G401.6 (cell line): ENCODE data around the gene PSEN1.

Experiments used
- FAIRE-seq: peaks from 2 replicates; lab custom pipeline; 2012; peaks lifted over from hg19 to GRCh38; lab: Jason Lieb, UNC

PSEN1 gene

DNA sequence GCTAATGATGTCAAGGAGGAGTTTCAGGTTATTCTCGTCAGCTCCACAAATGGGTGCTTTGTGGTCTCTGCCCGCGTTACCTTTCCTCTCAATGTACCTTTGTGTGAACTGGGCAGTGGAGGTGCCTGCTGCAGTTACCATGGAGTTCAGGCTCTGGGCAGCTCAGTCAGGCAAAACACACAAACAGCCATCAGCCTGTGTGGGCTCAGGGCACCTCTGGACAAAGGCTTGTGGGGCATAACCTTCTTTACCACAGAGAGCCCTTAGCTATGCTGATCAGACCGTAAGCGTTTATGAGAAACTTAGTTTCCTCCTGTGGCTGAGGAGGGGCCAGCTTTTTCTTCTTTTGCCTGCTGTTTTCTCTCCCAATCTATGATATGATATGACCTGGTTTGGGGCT, 84.3 kb downstream of the PSEN1 start:
- FAIRE-seq, result no peak

DNA sequence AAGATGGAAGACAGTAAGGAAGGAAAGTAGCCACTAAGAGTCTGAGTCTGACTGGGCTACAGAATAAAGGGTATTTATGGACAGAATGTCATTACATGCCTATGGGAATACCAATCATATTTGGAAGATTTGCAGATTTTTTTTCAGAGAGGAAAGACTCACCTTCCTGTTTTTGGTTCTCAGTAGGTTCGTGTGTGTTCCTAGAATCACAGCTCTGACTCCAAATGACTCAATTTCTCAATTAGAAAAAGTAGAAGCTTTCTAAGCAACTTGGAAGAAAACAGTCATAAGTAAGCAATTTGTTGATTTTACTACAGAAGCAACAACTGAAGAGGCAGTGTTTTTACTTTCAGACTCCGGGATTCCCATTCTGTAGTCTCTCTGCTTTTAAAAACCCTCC, 85.6 kb downstream of the PSEN1 start:
- no peak for FAIRE-seq

DNA sequence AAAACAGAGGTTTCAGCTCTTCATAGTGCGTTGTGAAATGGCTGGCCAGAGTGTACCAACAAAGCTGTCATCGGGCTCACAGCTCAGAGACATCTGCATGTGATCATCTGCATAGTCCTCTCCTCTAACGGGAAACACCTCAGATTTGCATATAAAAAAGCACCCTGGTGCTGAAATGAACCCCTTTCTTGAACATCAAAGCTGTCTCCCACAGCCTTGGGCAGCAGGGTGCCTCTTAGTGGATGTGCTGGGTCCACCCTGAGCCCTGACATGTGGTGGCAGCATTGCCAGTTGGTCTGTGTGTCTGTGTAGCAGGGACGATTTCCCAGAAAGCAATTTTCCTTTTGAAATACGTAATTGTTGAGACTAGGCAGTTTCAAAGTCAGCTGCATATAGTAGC, 86.7 kb downstream of the PSEN1 start:
- FAIRE-seq, result no peak

DNA sequence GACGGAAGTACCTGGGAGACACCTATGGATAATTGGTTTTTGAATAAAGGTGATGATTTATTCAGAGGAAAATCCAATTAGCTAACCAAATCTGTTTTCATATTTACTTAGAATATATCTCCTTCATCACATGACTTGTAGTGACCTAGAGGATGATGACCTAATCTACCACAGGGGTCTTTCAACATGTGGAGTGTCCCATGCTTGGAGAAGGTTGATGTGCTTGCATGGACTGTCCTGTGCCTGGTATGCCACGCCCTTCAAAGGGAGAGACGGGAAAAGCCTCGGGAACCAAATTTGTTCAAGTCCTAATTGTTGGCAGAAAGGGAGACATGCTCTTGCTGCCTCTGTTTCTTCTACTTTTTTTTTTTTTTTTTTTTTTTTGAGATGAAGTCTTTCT, 89.2 kb downstream of the PSEN1 start:
- FAIRE-seq, result no peak

DNA sequence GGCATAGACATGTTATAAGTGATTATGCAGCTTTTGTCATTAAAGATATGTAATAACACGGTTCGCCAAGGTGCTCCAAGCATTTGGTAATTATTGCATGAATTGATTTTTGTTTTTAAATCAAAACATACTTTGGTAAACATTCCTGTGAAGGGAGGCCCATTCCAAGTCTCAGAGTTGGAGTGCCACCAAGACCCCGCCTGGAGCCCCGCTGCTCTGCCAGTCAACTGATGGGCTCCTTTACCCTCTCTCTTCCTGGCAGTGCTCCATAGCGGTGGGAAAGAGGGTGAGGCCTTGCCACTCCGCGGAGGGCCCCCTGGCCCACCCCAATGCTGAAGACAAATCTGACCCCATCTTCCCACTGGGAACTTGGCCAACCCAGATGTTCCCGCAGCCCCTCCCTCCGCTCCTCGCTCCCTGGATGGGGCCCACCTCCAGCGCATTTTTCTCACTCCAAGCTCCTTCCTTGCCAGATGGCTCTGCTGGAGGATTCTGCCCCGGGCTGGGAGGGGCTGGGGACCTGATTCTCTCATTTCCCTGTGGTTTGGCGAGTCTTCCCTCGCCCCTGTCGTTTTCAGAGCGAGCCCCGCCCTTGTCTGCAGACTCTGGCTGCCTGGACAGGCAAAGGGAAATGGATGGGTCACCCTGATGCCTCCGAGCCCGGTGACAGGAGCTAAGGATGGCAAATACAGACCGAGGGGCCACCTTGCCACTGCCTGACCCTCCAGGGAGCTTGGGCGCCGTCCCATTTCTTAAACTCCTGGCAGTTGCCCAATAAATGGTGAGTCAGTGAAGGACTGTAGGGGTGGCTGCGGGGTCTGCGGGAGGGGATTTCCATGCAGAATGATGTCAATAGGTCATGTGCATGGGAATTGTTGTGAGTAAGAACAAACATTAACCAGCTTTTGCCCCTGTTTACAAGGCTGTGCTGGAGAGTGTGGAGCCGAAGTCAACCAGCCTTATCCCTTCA, 91.8 kb downstream of the PSEN1 start:
- no peak for FAIRE-seq

DNA sequence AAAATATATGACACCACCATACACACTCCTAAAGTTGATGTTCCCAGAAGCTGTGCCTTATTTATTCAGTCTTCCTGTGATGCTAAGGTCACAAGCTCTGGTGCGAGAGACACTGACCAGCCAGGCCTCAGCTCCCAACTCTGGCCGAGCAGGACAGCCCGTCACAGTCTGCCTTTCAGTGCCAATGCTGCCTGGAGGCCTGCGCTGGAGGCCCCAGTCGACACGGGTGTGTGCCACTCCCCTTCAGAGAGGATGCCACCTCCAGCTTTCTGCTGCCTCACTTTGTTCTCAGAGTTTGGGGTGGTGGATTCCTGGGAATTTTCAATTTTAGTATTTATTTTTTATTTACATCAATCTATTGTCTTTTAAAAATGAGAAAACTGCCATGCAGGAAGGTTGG, 93.7 kb downstream of the PSEN1 start:
- FAIRE-seq, result no peak

DNA sequence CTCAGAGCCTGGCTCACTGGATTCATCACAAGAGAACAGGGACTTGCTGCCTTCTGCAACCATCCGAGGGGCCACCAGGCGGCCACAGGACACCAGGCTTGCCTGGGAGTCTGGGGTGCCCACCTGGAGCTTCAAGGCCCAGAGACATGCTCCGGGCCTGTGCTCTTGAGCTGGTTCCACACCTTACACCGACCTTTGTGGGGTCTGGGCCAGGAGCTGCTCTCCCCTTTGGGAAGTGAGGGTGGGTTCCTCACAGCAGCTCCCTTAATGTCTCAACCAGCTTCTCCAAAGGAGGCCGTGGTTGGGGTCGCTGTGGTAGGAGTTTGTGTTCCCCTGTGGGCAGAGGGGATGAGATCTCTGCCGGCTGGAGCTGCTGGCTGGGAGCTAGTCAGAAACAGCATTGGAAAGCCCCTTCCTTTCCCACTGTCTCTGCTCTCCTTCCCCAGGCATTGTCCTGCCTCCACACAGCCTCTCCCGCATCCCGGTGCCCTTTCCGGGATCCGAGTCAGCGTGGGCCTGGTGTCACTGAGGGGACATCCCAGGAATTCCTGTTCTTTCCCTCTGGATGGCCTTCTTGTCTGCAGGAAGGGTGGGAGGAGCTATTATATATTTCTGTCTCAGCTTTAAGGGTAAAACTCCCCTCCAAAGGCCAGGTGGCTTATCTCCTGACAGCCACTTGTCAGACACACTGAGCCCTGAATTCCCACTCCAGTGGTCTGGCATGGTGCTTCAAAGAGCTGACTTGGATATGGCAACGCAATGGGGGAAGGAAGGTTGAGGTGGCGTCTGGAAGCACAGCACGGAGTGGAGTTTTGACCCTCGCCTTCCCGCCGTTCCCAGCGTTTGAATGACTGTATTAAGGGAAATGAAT, 95.9 kb downstream of the PSEN1 start:
- no peak for FAIRE-seq

DNA sequence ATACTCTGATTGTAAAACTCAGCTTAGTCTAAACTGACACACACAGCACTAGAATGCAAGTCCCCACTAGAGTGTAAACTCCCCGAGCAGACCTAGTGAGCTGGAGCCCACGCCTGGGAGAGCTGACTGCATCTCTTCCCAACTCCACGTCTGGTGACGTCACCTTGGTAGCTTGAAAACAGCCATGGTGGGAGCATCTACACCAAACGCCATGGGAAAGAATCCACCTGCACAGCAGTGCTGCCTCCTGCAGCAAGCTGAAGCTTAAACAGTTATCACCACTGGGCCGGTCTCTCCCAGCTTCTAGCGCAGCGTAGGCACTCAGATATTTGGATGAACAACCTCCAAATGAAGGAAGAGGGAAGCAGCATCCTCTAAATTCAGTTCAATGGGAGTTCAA, 96.7 kb downstream of the PSEN1 start:
- no peak for FAIRE-seq

DNA sequence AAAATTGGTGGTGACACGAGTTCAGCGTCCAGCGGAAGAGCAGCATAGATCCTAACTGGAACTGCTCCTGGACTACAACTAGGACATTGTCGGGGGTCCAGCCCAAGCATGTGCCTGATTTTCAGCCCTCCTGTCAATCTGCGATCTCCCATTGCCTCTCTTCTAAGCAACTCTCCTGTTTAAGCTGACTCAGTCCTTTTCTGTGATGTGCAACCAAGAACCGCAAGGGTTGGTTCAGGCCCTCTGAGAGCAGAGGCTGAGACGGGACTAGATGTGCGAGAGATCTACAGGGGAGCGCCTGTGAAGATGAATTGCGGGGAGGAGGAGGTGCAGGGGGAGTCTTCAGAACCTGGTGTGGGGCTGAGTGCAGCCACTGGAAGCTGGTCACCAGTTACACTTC, 97.3 kb downstream of the PSEN1 start:
- no peak for FAIRE-seq

DNA sequence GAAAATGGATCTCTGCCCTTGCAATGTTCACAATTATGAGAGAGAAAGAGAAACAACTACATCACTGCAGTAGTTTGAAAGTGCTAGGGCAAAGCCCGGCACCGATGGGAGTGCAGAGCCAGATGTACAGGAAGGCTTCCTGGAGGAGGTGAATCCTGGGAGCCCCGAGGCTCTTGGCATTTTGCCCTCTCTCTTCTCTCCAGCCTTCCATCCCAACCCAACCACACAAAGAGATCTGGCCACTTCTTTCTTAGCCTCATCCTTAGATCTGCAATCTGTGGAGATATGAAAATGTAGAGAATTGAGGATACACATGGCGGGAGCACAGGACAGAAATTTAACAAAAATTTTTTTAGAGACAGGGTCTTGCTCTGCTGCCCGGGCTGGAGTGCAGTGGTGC, 97.7 kb downstream of the PSEN1 start:
- FAIRE-seq, result no peak

DNA sequence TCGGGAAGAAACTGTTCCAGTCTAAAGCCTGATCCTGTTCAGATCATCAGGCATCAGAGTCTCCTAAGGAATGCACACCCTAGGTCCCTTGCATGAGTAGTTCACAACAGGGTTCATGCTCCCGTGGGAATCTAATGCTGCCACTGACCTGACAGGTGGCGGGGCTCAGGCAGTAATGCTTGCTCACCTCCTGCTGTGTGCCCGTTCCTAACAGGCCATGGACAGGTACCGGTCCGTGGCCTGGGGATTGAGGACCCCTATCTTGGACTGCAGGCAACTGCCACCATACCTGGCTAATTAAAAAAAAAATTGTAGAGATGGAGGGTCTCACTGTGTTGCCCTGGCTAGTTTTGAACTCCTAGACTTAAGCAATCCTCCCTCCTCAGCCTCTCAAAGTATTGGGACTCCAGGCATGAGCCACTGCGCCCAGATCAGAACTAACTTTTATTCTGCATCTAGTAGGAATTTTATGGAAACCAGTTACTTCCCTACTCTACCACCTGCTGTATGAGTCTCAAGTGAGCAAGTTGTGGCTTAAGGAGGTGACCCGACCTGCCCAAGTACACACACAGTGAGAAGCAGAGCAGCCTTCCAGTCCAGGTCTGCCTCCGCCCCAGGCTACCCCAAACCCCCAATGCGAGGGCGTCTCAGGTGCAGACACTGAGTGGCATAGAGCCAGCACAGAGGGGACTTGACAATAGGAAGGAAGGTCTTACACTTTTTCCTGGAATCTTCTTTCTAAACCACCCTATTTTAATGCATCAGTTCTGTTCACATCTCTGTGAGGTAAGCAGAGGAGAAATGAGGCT, 98.5 kb downstream of the PSEN1 start:
- no peak for FAIRE-seq

DNA sequence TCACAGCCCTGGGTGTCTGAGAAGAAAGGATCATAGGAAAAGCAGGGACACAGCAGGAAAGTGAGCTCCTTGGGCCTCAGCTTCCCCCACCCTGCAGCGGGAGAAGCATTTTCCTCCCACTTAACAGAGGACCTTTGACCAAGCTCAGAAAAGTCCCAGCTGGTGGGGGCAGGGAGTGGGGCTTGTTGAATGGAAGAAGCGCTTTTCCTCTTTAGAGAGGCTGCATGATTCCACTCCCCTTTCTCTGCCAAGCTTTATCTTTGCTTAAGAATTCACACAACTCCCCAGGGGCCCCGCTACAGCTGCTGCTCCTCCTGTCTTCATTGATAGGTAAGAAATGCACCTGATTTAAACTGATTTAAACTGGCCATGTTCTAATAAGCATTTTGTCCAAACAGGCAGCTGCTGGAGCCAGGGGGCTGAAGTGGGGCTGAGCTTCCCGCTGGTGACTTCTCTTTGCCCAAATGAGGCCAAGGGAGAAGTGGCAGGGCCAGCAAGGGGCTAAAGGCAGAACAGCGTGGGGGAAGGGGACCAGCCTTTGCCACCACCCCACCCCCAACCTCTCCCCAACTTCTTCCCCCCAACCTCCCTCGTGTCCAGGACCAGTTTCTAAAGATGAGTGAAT, 99.3 kb downstream of the PSEN1 start:
- FAIRE-seq, result no peak

DNA sequence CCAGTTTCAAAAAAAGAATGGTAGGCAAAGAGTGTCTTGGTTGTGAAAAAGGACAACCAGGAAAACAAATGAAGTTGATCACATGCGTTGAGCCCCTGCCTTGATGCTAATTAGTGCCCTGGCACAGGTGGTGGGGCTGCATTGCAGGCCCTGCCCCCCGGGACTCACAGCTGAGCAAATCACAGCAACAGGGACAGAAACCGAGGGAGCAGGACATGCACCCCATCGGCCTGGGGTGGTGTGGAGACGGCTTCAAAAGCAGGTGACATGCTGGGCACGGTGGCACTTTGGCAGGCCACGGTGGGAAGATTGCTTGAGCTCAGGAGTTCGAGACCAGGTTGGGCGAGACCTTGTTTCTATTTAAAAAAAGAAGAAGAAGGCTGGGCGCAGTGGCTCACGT, 99.8 kb downstream of the PSEN1 start:
- FAIRE-seq, result no peak

DNA sequence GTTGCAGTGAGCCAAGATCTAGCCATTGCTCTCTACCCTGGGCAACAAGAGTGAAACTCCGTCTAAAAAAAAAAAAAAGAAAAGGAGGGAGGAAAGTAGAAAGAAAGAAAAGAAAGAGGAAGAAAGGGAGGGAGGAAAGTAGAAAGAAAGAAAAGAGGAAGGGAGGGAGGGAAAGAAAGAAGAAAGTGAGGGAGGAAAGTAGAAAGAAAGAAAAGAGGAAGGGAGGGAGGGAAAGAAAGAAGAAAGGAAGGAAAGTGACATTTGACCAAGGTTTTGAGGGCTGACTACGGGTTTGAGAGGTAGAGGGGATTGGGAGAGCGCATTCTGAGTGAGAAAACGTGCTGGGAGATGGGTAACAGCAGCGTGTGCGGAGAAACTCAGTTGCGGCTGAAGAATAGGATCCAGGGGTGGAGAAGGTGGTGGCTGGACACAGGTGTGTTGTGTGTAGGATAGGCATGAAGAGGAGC, 100.5 kb downstream of the PSEN1 start:
- FAIRE-seq, result no peak

DNA sequence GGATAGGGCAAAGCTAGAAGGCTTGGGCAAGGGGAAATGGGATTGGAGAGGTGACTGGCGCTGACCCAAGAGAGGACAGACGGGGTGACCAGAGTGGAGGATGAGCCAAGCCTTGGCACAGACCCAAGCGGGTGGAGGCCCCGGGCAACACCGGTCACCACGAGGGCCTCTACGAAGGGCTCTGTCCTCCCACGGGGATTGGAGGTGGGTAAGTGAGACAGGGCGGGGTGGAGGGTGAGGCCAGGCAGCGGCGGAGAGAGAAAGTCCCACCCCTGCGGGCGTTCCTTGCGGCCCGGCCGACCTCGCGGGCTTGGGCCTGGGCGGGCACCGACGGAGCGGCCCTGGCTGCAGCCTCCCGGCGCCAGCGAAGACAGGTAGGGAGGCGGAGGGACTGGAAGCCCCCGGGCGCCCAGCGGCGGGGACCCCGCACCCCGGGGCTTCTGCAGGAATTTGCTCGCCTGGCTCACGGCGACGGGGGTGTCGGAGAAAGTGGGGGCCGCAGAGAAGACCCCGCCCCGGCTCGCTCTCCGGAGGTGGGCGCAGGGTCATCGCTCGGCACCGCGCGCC, 101.0 kb downstream of the PSEN1 start, which contains the start of gene PAPLN:
Gene PAPLN, plus strand, starts transcription at position 288 of the 567 bp plus-strand sequence. CDS start 2,273 bp downstream, outside the sequence.
- no peak for FAIRE-seq

DNA sequence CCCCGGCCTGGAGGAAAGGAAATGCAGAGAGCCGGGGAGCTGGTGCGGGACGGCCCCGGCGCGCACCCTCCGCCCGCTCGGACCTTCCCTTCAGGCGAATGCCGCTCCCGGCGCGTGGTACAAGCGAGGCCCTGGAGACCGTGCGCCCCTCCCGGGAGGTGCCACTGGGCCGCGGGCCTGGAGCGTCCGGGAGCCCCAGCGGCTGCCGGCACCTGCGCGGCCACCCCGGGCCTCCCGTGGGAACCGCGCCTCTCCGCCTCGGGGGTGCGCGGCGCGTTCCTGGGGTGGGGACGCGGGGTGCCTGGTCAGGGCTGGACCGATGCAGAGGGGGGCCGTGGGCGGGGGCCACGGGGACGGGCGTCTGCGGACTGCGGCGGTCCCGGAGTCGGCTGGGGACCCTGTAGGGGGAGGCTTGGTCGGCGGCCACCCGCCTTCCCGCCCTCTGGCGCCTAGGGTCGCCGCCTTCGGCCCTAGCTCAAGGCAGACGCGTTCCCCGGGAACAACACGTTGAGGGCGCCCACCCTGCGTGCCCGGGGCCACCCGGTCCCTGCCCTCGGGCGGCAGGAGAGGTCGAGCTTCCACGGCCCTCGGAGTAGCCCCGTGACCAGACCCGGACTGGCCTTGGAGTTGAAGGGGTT, 101.6 kb downstream of the PSEN1 start:
- no peak for FAIRE-seq

DNA sequence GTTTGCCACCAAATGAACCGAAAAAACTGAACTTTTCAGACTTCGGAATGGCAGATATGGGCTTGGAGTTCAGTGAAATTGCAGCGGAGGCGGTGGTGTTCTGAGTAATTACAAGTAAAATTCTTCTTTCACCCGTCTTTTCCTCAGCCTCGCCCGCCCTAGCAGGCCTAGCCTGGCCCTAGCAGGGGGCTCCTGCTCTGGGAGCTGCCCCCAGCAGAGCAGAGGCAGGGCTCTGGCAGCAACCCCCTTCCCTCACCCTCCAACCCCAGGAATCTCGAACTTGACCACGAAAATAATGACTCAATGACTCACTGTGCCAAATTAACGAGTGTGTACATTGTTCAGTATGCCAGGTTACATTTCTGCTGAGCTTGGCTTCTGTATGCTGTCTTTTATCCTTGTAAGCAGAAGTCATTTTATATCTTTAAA, 102.1 kb downstream of the PSEN1 start:
- no peak for FAIRE-seq

DNA sequence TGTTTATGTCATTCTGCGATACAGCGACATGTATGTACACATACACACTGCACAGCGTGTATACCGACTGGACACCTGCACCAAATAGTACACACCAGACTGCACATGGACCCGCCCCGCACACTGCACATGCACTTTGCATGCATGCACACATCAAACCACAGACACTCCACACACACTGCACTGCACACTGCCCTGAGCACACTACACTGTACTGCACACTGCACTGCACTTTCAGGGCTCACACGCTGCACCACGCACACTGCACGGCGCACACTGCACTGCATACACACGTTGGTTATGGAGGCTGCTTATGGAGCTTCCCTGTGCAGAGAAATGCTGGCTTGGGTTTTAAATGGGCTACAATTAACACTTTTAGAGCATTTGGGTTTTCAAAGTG, 102.6 kb downstream of the PSEN1 start:
- no peak for FAIRE-seq

DNA sequence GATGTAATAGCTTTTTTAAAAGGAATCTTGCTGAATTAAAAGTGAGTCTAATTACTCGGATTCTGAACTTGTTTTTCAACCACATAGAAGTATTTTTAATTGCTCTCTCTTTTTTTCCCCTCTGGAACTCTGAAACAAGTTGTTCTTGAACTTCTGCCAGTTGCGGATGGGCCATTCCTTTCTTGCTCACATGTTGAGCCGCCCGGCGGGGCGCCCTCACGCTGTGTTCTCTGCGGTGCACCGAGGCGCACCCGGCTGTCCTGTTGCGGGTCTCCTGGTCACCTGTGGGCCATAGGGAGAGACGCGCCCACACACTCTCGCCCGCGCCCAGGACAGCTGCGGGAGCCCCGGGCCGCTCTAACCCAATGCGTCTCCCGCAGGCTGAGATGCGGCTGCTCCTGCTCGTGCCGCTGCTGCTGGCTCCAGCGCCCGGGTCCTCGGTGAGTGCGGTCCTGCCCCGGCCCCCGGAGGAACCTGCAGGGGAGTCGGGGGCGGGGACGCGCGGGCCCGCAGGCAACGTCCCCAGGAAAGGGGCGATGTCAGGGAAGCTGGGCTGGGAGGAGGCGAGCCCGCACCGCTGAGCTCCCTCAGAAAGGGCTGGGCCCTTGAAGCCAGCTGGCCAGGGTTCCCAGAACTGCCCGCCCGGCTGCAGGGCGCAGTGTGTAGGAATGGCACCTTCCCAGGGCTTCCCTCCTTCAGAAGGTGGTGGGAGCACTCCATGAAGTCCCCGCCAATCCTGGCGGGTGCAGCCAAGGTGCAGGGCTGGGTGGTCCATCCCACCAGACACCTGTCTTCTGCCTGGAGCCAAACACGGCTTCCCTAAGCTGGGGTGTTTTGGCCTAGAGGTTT, 103.3 kb downstream of the PSEN1 start:
- FAIRE-seq, result no peak
